Parathyroid adenoma (tissue), 2 donors: Measurements from ENCODE around the gene JADE1.

Experiments used
- H2AFZ ChIP-seq: fragments of 300-600 bp; sonication (generic); one replicate; pipeline ENCODE4 v1.7.0; 2017; ENCODE audit warnings: antibody characterized with exemption, mild to moderate bottlenecking
- H3K27ac ChIP-seq: fragments of 300-600 bp; sonication (generic); one replicate; pipeline ENCODE4 v1.7.0; 2017
- H3K27me3 ChIP-seq: fragments of 300-600 bp; sonication (generic); one replicate; pipeline ENCODE4 v1.7.0; 2017; ENCODE audit warnings: low read length; ENCODE audit not compliant: control insufficient read depth, insufficient read depth
- H3K36me3 ChIP-seq: fragments of 300-600 bp; sonication (generic); one replicate; pipeline ENCODE4 v1.7.0; 2017; ENCODE audit warnings: low read length; ENCODE audit not compliant: control insufficient read depth, insufficient read depth
- H3K4me1 ChIP-seq: fragments of 300-600 bp; sonication (generic); one replicate; pipeline ENCODE4 v1.7.0; 2017; ENCODE audit warnings: control low read depth
- H3K4me2 ChIP-seq: fragments of 300-600 bp; sonication (generic); one replicate; pipeline ENCODE4 v1.7.0; 2017; ENCODE audit warnings: low read length
- H3K4me3 ChIP-seq: fragments of 300-600 bp; sonication (generic); one replicate; pipeline ENCODE4 v1.7.0; 2017; ENCODE audit warnings: low read depth, low read length
- H3K79me2 ChIP-seq: fragments of 300-600 bp; sonication (generic); one replicate; pipeline ENCODE4 v1.7.0; 2017; ENCODE audit warnings: control low read depth
- H3K9ac ChIP-seq: fragments of 300-600 bp; sonication (generic); one replicate; pipeline ENCODE4 v1.7.0; 2017; ENCODE audit warnings: mild to moderate bottlenecking
- H3K9me3 ChIP-seq: fragments of 300-600 bp; sonication (generic); one replicate; pipeline ENCODE4 v1.7.0; 2017; ENCODE audit warnings: low read length; ENCODE audit not compliant: control insufficient read depth
- CTCF ChIP-seq: fragments of 300-600 bp; sonication (generic); IDR thresholded peaks from one replicate; pipeline ENCODE4 v1.7.0; 2017; ENCODE audit warnings: antibody characterized with exemption, mild to moderate bottlenecking
- donor health status: primary hyperparathyroidism.

Gene JADE1

GRCh38 chr4:128865132-128865531 lies 55.6 kb downstream of the JADE1 start:
- Histone ChIP-seq H3K27ac (no peak overlapping the region), H3K27me3 (no peaks in the 10 kb centered on the region), H3K9ac (no peak overlapping the region), H3K4me1 (no peaks in the 10 kb centered on the region), H3K36me3 (no peaks in the 10 kb centered on the region), H2AFZ (no peak overlapping the region), H3K4me3 (no peak overlapping the region), H3K4me2 (no peak overlapping the region), H3K79me2 (no peaks in the 10 kb centered on the region), H3K9me3 (no peaks in the 10 kb centered on the region)
- TF ChIP-seq CTCF = no peak

GRCh38 chr4:128866269-128866668 lies 56.8 kb downstream of the JADE1 start:
- Histone ChIP-seq H3K79me2 (no peaks in the 10 kb centered on the region), H3K27me3 (no peaks in the 10 kb centered on the region), H2AFZ (no peak overlapping the region), H3K9ac (no peak overlapping the region), H3K9me3 (no peaks in the 10 kb centered on the region), H3K36me3 (no peaks in the 10 kb centered on the region), H3K27ac (no peak overlapping the region), H3K4me3 (no peak overlapping the region), H3K4me1 (no peaks in the 10 kb centered on the region), H3K4me2 (no peak overlapping the region)
- no peak for TF ChIP-seq CTCF

- H3K4me1 ChIP-seq = no peaks in the 10 kb centered on the region
- TF ChIP-seq CTCF = no peak
- no peaks in the 10 kb centered on the region for H3K9me3 ChIP-seq
- H3K27ac ChIP-seq = no peak overlapping the region
- no peak overlapping the region for H3K4me2 ChIP-seq
- H3K79me2 ChIP-seq = no peaks in the 10 kb centered on the region
- H2AFZ ChIP-seq = no peak overlapping the region
- no peaks in the 10 kb centered on the region for H3K27me3 ChIP-seq
- no peaks in the 10 kb centered on the region for H3K36me3 ChIP-seq
- H3K9ac ChIP-seq = no peak overlapping the region
- no peak overlapping the region for H3K4me3 ChIP-seq
These were observed 57.2 kb downstream of the JADE1 start for GRCh38 chr4:128866691-128867090.

- H3K9ac ChIP-seq = no peak overlapping the region
- H3K9me3 ChIP-seq = no peaks in the 10 kb centered on the region
- H2AFZ ChIP-seq = no peak overlapping the region
- H3K4me1 ChIP-seq = no peaks in the 10 kb centered on the region
- no peak overlapping the region for H3K4me3 ChIP-seq
- H3K27ac ChIP-seq = no peak overlapping the region
- no peaks in the 10 kb centered on the region for H3K79me2 ChIP-seq
- H3K4me2 ChIP-seq = no peak overlapping the region
- H3K27me3 ChIP-seq = no peaks in the 10 kb centered on the region
- no peaks in the 10 kb centered on the region for H3K36me3 ChIP-seq
- TF ChIP-seq CTCF = no peak
These were observed 59.3 kb downstream of the JADE1 start for GRCh38 chr4:128868758-128869157.

GRCh38 chr4:128869776-128870509 lies 60.4 kb downstream of the JADE1 start:
- H3K4me1 ChIP-seq = no peaks in the 10 kb centered on the region
- H2AFZ ChIP-seq = no peak overlapping the region
- H3K9me3 ChIP-seq = no peaks in the 10 kb centered on the region
- no peak overlapping the region for H3K4me3 ChIP-seq
- no peaks in the 10 kb centered on the region for H3K79me2 ChIP-seq
- TF ChIP-seq CTCF = no peak
- no peak overlapping the region for H3K9ac ChIP-seq
- H3K27me3 ChIP-seq = no peaks in the 10 kb centered on the region
- H3K36me3 ChIP-seq = no peaks in the 10 kb centered on the region
- no peak overlapping the region for H3K27ac ChIP-seq
- no peak overlapping the region for H3K4me2 ChIP-seq
